ENCODE results near the gene VAT1.

VAT1 gene

GRCh38 chr17:43039646-43040045 lies 17.5 kb upstream of the VAT1 start:
- TF ChIP-seq CTCF (IDR thresholded peaks at IDR 0.05; ENCODE audit: borderline replicate concordance, extremely low read depth, low read length, poor library complexity, severe bottlenecking) (no peak), EZH2 (IDR thresholded peaks at IDR 0.05; ENCODE audit: borderline replicate concordance, low read depth, low read length, severe bottlenecking) (no peak)
- H3K4me3 ChIP-seq (ENCODE audit: low read depth in 1 of 2, low read length in 2 of 2), result no peak overlapping the region
- DNase-seq (no peak), ATAC-seq (ENCODE audit: insufficient read depth, low read depth) (no peak)
- no peaks in the 10 kb centered on the region for H3K4me1 ChIP-seq (ENCODE audit: insufficient read depth, low read length)
- no peaks in the 10 kb centered on the region for H4K20me1 ChIP-seq (ENCODE audit: insufficient read depth, low read length)
- H3K9me3 ChIP-seq (ENCODE audit: insufficient read depth, low read length, severe bottlenecking), result no peaks in the 10 kb centered on the region
- H3K27me3 ChIP-seq (ENCODE audit: insufficient read depth, low read length, poor library complexity), result no peaks in the 10 kb centered on the region
- no peak overlapping the region for H3K9ac ChIP-seq (ENCODE audit: low read depth, low read length)
- H3K27ac ChIP-seq (ENCODE audit: low read length), result no peak overlapping the region
- H3K79me2 ChIP-seq (ENCODE audit: insufficient read depth, low read length), result no peaks in the 10 kb centered on the region
- no peak overlapping the region for H2AFZ ChIP-seq (ENCODE audit: low read depth, low read length)
- H3K4me2 ChIP-seq (ENCODE audit: insufficient read depth, low read length), result no peak overlapping the region
- peaks cover 17% of the 10 kb centered on the region for H3K36me3 ChIP-seq (ENCODE audit: insufficient read depth, low read length)

- Histone ChIP-seq H2AFZ (ENCODE audit: low read depth, low read length) (no peak overlapping the region), H3K27me3 (ENCODE audit: insufficient read depth, low read length, poor library complexity) (no peaks in the 10 kb centered on the region), H3K4me1 (ENCODE audit: insufficient read depth, low read length) (no peaks in the 10 kb centered on the region), H3K36me3 (ENCODE audit: insufficient read depth, low read length) (no peaks in the 10 kb centered on the region), H3K9ac (ENCODE audit: low read depth, low read length) (no peak overlapping the region), H3K27ac (ENCODE audit: low read length) (no peak overlapping the region), H3K4me3 (ENCODE audit: low read depth in 1 of 2, low read length in 2 of 2) (no peak overlapping the region), H3K79me2 (ENCODE audit: insufficient read depth, low read length) (no peaks in the 10 kb centered on the region), H3K9me3 (ENCODE audit: insufficient read depth, low read length, severe bottlenecking) (no peaks in the 10 kb centered on the region), H4K20me1 (ENCODE audit: insufficient read depth, low read length) (no peaks in the 10 kb centered on the region), H3K4me2 (ENCODE audit: insufficient read depth, low read length) (no peak overlapping the region)
- no peak for ATAC-seq (ENCODE audit: insufficient read depth, low read depth)
- no peak for DNase-seq
- TF ChIP-seq EZH2 (IDR thresholded peaks at IDR 0.05; ENCODE audit: borderline replicate concordance, low read depth, low read length, severe bottlenecking) (no peak), CTCF (IDR thresholded peaks at IDR 0.05; ENCODE audit: borderline replicate concordance, extremely low read depth, low read length, poor library complexity, severe bottlenecking) (no peak)
Measured at GRCh38 chr17:43034894-43035293, 12.7 kb upstream of the VAT1 start.

- Histone ChIP-seq H3K36me3 (ENCODE audit: insufficient read depth, low read length) (no peaks in the 10 kb centered on the region), H3K79me2 (ENCODE audit: insufficient read depth, low read length) (no peaks in the 10 kb centered on the region), H3K4me3 (ENCODE audit: low read depth in 1 of 2, low read length in 2 of 2) (no peak overlapping the region), H3K9me3 (ENCODE audit: insufficient read depth, low read length, severe bottlenecking) (no peaks in the 10 kb centered on the region), H3K9ac (ENCODE audit: low read depth, low read length) (no peak overlapping the region), H2AFZ (ENCODE audit: low read depth, low read length) (no peak overlapping the region), H3K4me2 (ENCODE audit: insufficient read depth, low read length) (no peak overlapping the region), H3K4me1 (ENCODE audit: insufficient read depth, low read length) (no peaks in the 10 kb centered on the region), H4K20me1 (ENCODE audit: insufficient read depth, low read length) (no peaks in the 10 kb centered on the region), H3K27me3 (ENCODE audit: insufficient read depth, low read length, poor library complexity) (no peaks in the 10 kb centered on the region), H3K27ac (ENCODE audit: low read length) (no peak overlapping the region)
- no peak for TF ChIP-seq CTCF (IDR thresholded peaks at IDR 0.05; ENCODE audit: borderline replicate concordance, extremely low read depth, low read length, poor library complexity, severe bottlenecking)
- no peak for DNase-seq
- no peak for ATAC-seq (ENCODE audit: insufficient read depth, low read depth)
Measured at GRCh38 chr17:43033948-43034881, 12.0 kb upstream of the VAT1 start.
